Stimulated activated CD4-positive, alpha-beta T cell treated with anti-CD3 and anti-CD28 coated beads, TNF-alpha, amount 100 ng/mL, for 48 hours (primary cell): Measurements from ENCODE around the gene SMPDL3A.

ENCODE experiments used
- DNase-seq, 3 donors: peaks; one replicate each; pipeline ENCODE4 v3.0.0-alpha.2; 2020; ENCODE audit warnings: low read depth in 3 of 3

Gene SMPDL3A

DNA sequence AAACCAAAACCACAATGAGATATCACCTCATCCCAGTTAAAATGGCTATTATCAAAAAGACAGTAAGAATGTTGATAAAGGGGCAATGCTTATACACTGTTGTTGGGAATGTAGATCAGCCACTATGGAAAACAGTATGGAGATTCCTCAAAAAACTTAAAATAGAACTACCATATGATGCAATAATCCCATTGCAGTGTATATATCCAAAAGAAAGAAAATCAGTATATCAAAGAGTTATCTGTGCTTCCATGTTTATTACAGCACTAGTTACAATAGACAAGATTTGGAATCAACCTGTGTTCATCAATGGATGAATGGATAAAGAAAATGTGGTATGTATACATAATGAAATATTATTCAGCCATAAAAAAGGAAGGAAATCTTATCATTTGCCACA is 13.1 kb upstream of the SMPDL3A start:
- no peak for DNase-seq

DNA sequence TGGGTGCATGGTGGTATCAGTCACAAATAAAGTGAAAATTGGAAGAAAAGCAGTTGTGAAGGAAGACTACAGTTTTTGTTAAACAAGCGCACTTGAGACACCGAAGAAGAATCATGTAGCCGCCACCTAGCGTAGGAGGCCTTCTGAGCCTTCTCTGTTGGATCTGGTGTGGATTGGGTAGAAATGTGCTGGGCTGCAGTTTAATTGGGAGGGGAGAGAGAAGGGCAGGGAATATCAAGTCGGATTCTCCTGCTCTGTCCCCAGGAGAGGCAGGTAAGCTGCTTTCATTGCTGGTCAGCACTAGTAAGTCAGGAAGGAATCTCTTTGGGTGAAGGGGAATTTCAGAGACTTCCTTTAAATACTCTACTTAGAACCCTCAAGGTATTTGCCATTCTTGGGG is 10.8 kb upstream of the SMPDL3A start:
- DNase-seq, result no peak

DNA sequence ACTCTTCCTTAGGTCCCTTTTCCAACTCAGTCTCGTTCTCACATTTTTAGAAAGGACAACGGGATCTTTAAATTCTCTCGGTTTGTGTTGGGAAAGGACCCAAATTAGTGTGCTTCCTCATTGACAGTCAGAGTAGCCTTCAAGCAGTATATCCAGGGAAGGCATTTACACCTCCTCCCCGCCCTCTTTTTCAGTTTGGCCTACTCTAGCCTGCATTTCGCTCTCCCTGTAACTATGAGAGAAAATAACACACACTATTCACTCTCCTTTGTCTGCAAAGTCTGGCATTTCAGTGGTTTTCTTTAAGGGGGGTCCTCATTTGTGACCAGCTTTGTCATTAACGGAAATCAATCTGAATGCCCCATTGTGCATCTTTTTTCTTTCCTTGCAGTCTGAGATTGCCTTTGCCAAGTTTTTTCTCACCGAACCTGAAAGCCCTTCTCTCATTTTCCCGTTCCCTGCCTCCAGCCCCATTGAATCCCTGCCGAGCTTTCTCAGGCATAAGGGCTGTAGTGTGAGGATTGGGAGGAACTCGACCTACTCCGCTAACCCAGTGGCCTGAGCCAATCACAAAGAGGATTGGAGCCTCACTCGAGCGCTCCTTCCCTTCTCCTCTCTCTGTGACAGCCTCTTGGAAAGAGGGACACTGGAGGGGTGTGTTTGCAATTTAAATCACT is 9.9 kb upstream of the SMPDL3A start:
- no peak for DNase-seq

DNA sequence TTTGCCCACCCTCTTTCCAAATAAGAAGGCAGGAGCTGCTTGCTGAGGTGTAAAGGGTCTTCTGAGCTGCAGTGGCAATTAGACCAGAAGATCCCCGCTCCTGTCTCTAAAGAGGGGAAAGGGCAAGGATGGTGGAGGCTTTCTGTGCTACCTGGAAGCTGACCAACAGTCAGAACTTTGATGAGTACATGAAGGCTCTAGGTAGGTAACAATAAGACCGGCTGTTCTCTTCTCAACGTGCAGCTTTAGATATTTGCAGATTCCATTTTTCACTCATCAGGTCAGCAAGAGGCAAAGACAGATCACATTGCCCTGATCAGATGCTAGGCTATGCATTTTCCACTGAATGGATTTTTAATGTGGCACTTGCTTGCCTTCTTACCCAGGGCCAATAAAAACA is 9.4 kb upstream of the SMPDL3A start, which contains the start of gene FABP7:
FABP7 (plus strand) TSS at position 50 of the 400 bp plus-strand sequence; CDS start at position 129, 79 bp downstream.
- DNase-seq, result no peak

DNA sequence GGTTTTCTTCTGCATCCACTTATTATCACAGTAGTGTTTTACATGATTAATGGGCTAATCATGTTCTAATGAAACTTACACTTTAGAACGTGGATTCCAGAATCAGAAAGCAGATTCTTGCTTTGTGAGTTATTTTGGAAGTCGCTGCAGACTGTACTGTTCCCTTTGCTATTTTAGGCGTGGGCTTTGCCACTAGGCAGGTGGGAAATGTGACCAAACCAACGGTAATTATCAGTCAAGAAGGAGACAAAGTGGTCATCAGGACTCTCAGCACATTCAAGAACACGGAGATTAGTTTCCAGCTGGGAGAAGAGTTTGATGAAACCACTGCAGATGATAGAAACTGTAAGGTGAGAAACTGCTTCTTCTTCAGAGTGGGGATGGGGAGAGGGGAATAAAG is 8.9 kb upstream of the SMPDL3A start:
- DNase-seq, result no peak

DNA sequence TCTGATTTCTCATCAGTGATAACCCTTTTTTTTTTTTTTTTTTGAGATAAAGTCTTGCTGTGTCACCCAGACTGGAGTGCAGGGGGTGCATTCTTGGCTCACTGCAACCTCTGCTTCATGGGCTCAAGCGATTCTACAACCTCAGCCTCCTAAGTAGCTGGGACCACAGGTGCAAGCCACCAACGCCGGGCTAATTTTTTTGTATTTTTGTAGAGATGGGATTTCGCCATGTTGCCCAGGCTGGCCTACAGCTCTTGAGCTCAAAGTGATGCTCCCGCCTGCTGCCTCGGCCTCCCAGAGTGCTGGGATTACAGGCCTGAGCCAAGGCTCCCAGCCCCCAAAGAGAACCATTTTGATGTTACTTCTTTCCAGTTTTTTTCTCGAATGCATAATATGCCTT is 7.3 kb upstream of the SMPDL3A start:
- no peak for DNase-seq

DNA sequence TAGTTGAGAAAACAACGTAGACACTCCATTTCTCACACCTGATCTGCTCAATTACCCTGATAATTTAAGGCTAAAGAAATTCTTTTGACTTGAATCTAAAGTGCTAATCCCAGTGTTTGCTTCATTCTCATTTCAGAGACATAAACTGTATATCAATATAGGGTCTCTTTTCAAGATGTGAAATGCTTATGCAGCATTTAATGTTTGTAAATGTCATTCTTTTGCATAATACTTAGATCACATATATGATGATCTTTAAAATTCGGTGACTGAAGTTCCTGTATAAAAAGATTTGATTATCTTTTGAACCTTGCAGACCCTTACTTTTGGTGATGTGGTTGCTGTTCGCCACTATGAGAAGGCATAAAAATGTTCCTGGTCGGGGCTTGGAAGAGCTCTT is 5.7 kb upstream of the SMPDL3A start:
- DNase-seq, result no peak

DNA sequence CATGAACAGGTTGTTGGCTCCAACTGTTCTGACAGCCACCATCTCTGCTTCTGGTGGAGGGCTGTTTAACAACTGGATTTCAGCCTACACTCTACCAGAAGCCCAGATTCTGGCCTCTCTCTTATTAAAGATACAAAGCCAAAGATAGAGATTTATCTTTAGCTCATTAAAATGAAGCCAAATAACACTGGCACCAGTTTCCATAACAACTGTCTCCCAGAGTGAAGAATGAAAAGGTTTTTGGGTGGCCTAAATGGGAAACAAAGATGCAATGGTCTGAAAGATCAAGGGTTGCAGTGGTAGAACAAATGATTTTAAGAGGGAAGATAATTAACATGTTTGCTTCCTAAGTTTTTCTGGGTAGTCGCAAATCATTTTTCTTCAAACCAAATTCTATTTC is 3.2 kb upstream of the SMPDL3A start:
- DNase-seq, result no peak

DNA sequence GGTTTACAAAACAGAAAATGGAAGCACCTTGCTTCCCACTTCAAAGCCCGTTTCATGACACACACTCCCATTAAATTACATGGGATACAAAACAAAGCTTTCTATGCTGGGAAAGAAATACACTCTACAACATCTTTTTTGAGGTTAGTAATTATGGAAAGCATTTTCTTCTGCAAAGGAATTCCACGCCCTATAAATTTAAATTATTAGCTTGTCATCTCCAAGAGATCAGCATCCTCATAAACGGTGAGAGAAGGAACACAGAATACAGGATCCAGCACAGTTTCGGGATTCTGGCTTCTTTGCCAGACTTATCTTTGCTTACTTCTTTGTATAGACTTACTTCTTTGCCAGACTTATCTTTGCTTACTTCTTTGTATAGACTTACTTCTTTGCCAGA is 1.3 kb upstream of the SMPDL3A start:
- DNase-seq, result no peak

DNA sequence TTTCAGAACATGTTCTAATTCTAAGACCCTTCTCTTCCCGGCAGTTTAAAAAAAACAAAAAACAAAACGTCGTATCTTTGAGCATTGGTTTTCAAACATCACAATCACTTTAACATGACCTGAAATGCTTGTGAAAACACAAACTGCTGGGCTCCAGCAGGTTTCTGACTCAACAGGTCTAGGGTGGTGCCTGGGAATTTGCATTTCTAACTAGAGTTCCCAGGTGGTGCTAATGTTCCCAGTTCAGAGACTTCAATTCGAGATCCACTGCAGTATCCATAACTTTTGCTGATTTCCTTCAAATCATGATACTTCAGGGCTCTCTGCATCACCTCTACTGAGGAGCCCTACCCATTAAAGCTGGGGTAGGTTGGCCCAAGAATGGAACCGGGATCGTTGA is 850 bp upstream of the SMPDL3A start:
- no peak for DNase-seq

DNA sequence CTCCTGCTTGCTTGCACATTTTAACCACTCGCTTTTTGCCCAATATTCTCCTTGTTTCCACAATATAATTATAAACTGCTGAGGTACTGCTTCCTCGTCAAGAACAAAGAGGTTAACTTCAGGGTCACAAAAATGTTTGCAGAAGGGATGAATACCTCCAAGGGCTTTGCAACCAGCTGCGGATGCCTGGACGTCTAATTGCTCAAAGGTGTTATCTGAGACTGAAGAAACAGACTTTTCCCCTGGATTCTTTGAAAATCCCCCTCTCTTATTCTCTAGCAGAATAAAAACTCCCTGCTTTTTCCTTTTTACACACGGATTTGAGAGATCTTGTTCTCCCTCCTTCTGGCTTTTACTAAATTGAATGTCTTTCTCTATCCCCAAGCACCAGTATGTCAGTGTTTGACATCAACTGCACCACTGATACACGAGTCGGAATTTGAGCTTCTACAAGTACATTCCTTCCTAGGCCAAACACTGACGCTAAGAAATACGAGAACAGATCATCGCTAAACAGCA is 336 bp upstream of the SMPDL3A start:
- no peak for DNase-seq

DNA sequence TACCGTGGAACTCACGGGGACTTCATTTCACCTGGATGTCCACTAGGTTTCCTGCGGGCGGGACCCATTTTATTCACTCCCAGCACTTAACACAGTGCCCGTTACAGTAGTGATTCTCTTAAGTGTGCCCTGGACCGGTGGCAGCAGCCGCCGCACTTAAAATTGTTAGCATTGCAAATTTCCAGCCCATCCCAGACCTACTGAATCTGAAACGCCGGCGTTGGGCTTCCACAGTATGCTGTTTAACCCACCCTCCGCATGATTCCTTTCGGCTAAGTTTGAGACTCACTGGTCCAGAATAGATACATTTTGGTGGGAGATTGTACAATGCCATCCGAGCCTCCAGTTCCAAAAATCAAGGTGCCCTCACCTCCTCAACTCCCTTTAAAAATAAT is 967 bp downstream of the SMPDL3A start:
- DNase-seq, result no peak

DNA sequence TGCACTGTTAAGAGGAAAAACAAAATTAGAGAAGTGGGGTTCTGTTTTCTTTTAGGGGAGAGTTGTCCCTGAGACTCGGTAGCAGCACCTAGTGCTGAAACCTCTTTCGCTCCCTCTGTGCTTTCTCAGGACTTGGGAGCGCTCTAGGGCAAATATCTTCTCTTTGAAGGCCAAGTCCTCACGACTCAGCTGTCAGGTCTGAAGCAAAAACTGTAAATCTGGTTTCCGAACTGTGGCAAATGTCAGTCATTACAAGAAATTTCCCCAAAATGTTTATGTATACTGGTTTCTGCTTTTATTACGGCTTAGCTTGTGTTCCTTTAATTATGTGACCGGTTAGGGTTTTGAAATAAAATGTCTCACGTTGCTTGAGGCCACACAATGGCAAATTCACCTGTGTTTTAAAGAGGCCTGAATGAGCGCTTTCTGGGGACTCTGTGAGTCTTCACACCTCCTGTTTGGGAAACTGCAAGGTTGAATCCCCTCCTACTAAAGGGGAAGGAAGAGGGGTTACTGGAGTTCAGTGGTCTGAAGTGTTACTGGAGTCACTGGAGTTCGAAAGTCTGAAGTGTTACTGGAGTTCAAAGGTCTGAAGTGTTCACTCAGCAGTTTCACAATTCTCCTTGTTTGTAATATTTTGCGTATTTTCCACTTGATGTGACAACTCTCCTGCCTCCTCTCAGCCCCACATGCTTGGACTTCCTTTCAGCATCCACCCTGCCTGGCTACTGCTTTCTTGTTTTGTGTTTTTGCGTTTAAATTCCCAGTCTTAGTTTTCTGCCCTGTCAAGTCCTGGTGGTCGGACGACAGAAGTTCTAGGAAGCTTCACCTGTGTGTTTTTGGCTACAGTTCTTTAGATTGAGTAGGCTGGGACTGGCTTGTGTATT is 1.6 kb downstream of the SMPDL3A start:
- DNase-seq, result no peak

DNA sequence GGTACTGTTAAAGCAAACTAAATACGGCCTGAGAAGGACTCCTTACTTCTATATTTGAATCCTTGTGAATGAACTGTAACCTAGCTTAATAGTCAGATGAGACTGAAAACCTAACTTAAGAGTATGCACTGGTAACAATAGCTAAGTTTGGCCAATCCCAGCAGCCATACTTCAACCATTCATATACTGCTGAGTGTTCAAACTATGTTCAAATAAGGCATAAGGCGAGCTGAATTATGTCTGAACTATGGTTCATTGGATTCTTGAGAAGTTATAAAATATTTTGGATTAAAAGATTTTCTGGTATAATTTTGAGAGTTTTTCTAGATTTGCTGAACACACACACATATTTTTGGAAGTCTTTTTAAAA is 2.2 kb downstream of the SMPDL3A start:
- no peak for DNase-seq

DNA sequence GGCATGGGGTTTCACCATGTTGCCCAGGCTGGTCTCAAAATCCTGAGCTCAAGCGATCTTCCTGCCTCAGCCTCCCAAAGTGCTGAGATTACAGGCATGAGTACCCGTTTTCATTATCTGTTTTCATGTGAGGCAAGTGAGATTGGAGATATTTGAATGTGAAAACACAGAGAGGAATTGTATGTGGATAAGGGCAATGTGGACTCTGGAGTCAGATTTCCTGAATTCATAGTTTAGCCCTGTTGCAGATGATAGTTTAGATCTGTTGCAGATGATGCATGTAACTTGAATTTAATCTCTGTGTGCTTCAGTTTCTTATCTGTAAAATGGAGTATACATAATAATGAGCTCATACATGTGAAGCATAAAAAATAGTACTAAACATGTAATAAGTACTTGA is 3.7 kb downstream of the SMPDL3A start:
- DNase-seq, result no peak

DNA sequence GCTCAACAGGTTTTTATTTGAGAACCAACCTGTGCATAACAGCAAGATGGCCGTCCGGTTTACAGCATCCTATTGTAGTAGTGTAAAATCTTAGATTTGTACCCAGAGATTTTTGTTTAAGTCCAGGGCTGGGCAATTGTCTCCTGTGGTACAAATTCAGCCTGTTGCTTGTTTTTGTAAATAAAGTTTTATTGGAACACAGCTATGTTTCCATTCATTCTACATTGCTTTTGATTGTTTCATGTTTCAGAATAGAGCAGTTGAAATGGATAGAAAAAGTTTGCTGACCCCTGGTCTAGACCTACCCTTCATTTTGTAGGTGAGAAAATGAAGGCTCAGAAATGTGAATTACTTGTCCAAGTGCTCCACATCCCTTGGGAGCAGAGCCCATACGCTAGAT is 8.5 kb downstream of the SMPDL3A start:
- no peak for DNase-seq

DNA sequence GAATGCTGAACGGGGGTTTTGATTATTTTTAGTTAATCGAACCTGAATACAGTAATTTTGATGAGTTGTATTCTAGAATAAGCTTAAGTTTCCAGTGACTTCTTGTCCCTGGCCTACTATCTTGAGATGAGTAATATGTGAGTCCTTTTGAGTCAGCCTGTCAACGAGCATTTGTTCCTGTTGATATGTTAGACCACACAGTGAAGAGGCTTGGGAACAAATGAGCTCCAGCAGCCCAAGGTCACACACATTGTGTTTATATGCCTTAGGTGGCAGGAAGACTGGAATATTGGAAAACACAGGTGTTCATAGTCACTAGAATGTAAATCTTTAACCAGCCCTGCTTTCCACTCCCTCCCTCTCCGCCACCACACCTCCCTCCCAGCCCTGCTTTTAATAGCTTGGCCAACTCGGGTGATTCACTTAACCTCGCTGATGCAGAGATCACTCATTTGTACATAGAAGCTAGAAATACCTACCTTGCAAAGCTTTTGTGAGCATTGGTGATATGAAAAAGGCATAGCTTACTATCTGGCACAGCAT is 9.1 kb downstream of the SMPDL3A start:
- DNase-seq, result peak in 1 of 3 donors; percentile 3

DNA sequence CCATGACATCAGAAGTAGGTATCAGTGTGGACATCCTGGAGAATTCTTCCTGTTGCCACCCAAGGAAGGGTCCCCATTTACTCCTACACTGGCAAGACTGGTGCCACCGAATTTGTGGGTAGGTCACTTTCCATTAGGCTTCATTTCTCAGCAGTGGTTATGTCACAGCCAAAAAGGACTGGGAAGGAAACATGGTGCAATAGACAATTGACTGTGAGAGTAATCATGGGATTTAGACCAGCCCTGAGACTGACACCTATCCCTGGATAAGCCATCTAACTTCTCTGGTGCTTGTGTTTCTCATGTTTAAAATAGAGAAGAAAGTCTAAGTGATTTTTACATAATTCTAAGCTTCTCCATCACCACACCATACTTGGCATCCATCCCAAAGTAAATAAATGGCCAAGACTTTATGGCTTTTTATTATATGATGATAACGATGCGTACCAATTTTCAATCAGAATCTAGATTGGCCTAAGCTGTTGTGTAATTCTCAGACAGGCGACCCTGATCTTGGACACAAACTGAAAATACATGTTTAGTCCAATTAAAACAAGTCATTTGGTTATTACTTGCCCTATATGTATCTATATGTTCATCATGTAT is 10.2 kb downstream of the SMPDL3A start:
- no peak for DNase-seq

DNA sequence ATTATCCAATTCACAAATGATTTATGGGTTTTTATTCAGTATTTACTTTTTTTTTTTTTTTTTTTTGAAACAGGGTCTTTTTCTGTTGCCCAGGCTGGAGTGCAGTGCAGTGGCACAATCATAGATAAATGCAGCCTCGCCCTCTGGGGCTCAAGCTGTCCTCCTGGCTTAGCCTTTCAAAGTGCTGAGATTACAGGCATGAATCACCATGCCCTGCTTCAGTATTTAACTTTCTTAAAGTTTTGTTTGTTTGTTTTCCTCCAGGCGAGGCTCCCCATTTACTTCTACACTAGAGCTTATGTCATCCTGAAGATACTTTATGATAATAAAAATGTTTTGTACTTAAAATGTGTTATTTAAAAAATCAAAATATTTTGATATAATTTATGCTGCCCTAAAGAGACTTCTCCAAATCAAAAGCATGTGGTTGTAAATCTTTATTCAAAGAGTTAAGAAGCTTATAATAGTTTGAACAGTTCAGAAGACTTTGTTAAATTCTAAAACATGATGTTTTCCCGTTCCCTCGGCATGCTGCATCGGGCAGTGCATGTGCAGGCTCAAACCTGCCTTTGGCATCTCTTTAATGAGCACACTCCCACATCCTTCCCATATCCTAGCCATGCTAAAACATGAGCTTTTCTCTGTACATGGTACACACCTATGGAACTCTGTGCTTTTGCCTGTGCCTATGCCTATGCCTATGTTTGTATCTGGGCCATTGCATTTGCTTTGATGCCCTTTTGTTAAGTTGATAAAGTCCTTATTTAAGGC is 11.0 kb downstream of the SMPDL3A start:
- no peak for DNase-seq

DNA sequence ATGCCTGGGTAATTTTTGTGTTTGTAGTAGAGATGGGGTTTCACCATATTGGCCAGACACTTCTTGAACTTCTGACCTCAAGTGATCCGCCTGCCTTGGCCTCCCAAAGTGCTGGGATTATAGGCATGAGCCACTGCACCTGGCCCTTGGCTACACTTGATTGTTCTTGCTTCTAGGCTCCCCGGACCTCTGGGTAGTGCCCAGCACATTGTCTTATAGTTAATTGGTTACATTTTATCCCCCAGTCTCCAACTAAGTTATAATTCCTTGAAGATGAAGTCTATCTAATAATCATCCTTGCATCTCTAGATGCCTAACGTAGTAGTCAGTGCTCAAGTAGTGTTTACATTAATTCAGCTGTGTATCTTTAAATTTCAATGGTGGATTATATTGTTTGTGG is 11.8 kb downstream of the SMPDL3A start:
- DNase-seq, result no peak

DNA sequence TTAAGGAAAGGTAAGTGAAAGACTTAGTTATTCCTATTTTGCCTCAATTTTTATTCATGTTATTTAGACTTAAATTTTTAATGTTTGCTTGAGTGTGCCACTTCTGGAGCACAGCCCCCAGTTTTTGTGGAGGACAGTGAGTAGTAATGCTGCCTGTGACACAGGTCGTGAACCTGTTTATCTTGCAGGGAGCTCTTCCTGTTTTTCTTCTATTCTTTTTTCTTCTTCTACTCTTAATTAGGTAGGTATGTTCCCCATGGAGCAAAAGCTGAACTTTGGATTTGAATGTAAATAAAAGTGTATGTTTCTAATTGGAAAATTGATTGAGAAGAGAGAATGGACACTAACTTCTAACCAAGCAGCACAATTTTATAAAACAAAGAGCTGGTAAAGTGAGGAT is 12.3 kb downstream of the SMPDL3A start:
- no peak for DNase-seq
